Measurements from ENCODE around the gene ANKMY1.

ANKMY1 gene

DNA sequence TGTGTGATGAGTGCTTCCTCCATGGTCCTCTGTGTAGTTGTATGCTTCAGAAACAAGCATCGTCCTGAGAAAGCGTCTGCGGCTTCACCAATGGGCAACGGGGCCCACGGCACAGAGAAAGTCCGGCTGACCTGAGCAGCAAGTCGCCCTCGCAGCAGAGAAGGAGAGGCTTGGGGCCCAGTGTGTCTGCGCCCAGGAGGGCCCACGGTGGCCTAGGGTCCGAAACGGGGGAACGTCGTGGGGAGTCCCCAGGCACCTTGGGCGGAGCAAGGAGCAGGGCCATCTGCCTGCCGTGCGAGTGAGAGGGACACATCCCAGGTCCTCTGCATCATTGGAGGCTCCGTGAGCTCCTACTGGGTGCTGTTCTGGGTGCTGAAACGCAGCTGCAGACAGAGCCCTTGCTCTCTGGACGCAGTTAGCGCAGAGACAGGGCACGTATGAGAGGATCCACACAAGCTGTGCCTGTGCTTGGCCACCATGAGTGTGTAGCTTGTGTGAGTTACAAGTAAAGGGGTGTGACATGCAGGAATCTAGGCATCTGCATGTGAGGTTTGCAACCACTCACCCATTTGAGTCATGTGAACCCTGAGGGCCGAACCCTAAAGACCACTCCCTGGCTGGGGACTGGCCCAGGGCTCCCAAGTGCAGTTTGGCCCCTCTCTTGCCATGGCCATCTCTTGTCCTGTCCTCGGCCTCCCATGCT, 111.7 kb downstream of the ANKMY1 start:
- DNase-seq, result no peak

DNA sequence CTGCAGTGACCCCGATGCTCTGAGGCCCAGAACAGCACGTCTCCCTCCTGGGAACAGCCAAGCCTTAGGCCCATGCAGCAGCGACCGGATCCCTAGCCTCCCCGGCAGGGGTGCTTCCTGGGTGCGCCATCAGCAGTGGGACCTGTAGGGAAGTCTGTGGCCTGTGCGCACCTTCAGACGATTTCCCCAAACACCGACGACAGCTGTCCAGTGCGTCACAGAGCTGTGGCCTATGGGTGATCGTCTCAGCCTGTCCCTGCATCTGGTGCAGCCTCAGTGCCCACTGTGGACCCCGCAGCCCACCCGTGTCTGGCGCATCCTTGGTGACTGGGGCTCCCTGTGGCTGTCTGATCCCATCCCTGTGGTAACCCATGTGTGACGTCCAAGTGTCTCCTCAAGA, 113.3 kb downstream of the ANKMY1 start:
- no peak for DNase-seq

DNA sequence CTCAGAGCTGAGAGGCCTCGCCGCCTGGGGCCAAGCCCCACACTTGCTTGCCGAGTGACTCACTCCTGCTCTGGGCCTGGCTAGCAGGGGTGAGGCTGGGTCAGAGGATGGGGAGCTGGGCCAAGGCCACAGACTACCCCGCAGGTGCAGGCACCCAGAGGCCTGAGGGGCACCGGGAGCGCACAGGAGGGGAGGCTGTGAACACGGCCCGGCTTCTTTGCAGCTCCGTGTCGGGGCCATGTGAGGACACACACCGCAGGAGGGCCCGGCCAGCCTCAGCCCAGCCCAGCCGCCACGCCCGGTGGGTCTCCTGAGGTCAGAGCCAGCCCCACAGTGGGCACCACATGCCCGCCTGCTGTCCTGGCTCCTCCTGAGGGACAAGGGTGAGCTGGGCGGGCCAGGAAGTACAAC, 113.9 kb downstream of the ANKMY1 start:
- no peak for DNase-seq

DNA sequence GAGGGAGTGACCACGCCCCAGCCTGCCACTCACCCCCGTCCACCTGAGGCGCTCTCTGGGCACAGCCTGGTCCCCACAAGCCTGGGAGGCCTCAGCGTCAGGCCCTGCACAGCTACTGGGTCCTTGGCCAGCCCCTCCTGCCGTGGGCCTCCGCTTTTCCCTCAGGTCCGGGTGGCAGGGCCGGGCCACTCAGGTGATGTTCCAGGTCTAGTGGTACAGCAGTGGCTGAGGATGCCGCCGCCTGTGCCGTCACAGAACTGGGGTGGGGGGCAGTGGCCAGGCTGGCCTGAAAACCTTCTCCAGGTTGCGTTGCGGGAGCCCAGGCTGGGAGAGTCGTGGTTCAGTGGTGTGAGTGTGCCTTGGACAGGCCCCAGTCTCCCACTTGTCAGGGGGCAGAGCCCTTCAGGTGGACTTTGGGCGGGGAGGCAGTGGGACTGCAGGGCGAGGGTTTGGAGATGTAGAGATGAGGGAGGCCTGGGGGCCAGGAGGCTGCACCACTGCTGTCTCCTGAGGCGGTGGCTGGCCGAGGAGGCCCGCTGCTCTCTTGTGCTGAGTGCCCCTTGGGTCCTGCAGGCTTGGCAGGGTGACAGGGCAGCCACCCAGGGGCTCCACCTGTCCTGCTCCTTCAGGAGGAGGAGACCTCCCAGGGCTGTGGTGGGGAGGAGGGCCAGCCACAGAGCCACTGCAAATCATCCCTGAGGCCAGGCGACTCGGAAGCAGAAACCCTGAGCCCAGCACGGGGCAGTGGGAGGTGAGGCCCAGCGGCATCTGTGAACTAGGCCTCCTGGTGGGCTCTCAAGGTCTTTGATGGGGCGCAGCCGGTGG, 114.7 kb downstream of the ANKMY1 start:
- DNase-seq, result no peak

DNA sequence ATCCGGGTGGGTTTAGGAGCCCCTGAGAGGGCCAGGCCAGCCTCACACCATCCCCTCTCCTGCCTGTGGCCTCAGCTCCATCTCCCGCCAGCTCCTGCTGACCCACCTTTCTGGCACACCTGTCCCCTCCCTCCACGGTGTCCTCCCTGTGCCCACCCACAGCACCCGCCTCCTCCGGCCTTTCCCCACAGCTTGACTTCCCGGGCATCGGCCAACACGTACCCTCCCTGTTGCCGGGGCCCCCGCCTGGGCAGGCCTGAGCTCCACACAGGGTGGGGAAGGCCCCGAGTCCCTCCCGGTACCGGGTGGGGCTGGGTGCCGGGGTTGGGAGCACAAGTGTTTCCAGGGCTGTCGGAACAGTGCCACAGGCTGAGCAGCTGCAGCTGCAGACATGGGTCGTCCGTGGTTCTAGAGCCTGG, 115.8 kb downstream of the ANKMY1 start:
- DNase-seq, result no peak

DNA sequence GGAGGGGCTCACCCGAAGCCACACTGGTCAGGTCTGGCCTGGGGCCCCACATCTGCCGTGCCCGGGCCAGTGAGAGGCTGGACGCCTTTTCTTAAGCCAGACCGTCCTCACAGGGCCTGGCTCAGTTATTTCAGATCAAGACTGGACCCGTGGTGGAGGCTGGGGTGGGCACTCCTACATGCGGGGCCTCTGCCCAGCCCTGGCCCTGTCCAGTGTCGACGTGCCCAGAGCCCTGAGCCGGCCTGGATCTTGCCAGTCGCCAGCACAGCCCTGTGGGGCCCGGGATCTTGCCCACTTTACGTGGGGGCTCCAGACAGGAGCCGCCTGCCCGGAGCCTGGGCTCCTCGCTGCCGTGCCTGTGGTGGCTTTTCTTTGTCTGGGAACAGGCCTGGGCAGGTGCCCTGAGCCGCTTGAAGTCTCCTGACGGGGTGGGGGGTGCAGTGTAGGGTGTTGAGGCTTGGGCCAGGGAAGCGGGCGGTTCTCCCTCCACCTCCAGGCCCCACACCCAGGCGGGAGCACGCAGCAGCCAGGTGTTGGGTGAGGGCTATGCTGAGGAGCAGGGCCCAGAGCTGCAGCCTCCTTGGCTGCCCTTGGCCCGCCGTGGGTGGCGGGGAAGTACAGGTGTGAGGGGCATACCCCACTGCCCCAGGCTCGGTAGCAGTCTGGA, 116.3 kb downstream of the ANKMY1 start:
- no peak for DNase-seq

DNA sequence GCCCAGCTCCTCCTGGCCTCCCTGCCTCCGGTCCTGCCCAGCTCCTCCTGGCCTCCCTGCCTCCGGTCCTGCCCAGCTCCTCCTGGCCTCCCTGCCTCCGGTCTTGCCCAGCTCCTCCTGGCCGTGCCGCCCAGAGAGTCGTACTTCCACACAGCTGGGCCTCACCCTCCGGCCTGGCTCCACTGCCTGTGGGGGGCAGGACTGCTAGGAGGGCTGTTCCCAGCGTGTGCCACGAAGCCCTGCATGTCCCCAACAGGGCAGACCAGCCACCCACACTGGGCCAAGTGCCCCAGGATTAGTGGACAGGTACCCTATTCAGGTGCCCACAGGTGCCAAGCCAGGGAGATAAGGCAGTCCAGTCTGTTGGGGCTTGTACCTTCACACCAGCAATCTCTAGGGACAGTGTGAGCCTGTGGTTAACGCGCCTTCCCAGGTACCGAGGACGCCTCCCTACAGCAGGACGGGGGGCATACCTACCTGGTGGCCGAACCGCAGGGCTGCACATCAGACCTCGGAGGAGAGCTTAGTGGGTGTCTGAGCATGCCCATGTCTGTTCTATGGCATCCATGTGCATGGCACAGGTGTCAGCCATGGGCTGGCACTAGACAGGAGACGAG, 117.0 kb downstream of the ANKMY1 start:
- DNase-seq, result no peak

DNA sequence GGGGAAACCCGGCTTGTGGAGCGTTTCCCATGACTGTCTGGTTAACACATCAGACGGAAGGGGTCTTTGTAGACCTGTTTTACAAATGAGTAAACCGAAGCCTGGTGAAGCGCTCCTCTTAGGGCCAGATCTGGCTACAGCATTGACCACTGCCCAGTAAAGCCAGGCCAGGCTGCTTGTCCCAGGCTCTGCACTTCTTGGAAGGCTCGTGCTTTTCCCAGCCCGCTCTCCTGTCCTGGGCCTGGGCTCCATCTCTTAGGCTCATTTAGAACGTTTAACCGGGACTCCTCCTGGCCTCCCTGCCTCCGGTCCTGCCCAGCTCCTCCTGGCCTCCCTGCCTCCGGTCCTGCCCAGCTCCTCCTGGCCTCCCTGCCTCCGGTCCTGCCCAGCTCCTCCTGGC, 117.5 kb downstream of the ANKMY1 start:
- no peak for DNase-seq

DNA sequence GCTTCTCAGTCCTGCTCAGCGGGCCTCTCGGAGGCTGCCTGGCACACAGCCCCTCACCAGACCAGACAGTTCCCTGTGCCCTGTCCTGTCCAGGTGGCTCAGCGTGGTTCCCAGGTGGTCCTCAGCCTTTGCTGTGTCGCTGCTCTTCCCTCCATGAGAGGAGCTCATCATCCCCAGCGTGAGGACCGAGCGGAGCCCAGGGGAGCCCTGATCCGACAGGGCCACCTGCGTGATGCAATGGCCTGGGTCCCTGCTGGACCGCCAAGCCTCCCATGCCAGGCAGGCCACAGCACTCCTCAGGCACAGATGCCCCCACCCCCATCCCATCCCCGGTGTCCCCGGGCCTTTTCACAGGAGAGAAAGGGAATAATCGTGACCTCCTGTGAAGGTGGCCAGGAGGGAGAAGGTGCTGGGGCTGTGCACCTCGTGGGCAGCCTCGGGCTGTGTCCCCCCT, 118.1 kb downstream of the ANKMY1 start:
- no peak for DNase-seq

DNA sequence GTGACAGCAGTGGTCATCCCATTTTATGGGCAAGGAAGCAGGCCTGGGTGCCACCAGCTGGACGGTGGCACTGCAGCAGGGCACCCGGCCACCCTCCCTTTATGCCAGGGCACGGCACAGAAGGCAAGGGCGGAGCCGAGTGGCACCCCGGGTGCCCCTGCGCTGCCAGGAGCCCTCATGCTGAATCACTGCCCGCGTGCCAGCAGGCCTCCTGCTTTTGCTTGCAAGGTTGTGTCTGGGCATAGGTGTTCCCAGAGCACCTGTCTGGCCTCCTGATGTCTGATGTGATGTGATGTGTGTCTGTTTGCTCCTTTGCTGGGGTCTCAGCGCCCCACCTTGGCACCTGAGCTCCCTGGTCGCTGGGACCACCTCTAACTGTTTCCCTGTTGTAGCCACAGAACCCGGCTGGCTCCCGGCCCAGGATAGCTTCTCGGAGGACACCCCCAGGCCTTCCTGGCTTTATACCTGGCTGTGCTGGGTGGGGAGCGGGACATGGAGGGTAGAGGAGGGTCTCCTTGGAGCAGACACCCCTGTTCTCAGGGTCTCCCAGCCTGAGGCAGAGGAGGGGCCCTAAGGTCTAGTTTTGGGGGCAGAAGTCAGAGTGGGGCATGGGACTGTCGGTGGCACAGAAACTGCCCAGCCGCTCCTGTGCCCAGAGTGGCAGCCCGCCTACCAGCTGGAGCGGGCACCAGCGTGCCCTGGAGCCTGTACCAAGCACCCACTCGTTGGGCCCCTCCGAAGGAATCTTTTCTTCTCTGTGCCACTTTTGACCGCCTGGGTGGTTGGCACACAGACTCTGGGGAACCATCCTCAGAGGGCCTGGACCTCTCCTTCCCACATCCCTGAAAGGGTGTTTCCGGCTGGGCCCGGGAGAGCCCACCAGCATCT, 118.7 kb downstream of the ANKMY1 start:
- DNase-seq, result no peak

DNA sequence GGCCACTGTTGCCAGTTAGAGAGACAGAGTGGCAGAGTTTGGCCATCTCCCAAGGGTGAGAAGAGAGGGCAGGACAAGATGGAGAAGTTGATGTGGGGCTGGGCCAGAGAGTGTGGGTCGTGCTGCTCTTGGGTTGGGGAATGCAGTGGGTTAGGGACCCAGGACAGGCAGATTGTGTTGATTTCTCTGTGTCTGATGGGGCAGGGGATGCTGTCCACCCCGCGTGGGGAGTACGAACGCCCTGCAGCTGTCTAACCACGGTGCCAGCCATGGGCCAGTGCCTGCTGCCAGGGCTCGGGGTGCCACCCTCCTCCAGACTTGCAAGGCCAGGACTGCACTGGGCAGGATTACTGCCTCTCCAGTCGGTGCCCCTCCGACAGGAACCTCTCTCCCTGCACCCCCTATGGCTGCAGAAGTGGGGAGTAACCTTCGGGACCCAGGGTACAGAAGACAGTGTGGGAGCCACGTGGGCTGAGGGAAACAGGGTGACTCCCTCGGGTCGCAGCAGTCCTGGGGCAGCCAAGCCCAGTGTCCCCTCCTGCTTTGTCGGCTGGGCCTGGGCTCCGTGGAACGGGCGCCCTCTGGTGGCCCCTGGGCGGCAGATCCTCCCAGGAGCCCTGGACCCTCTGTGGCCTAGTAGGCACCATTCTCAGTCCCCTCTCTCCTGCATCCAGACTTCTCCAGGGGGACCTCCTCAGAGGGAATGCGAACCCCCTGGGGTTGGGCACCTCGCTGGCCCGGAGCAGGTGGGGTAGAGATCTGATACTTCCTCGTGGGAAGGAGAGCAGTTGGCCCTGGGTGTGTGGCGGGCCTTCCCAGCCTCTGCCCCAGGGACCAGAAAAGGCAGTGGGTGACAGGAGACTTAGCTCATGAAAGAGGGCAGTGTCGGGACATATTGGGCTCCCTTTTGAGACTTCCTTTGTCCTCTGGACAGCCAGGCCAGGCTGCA, 119.7 kb downstream of the ANKMY1 start:
- DNase-seq, result peak; percentile 65

DNA sequence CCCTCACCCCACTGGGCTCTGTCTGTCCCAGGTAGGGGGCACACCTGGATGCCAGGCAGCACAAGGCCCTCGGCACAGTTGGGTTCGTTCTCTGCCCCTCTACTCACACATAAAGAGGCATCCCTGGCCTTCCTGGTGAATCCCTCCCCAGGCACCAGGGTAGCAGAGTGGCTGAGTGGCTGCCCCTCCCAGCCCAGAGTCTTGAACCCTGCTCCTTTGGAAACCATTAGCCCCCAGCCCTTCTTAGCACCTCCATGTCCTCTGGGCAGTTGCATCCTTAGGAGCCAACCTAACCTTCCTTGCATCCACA, 120.3 kb downstream of the ANKMY1 start:
- no peak for DNase-seq

DNA sequence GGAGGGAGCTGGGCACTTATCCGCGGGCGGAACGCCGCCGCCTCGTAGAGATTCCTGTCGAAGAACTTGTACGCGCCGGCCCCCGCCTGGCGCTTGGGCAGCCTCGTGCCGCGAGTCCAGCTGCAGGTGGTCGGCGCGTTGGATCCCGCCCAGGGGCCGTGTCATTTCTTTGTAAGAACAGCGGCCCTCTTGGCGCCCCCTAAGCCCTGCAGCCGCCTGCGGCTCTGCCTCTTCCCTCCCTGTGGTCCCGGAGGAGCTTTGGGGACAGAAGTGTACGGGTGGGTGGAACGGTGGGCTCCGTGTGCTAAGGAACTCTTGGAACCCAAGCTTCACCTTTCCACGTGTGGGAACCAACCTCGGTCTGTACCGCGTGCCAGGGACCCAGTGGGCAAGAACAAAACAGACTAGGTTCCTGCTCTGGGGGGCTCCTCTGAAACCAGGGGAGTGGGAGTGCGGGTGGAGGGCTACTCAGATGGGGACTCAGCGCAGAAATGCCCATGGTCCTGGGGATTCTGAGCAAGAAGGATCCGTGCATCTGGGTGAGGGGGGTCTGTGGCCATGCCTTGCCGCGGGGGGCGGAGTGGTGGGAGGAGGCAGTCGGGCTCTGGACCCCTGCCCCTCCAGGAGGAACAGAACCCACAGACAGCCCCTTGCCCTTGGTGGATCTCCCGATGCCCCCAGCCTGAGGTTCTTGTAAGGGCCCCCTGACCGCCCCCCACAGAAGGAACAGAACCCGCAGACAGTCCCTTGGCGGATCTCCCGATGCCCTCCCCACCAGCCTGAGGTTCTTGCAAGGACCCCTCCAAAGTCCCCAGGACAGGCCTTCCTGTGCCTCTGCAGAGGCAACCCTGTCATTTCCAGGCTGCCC, 120.9 kb downstream of the ANKMY1 start:
- DNase-seq, result peak; percentile 28

DNA sequence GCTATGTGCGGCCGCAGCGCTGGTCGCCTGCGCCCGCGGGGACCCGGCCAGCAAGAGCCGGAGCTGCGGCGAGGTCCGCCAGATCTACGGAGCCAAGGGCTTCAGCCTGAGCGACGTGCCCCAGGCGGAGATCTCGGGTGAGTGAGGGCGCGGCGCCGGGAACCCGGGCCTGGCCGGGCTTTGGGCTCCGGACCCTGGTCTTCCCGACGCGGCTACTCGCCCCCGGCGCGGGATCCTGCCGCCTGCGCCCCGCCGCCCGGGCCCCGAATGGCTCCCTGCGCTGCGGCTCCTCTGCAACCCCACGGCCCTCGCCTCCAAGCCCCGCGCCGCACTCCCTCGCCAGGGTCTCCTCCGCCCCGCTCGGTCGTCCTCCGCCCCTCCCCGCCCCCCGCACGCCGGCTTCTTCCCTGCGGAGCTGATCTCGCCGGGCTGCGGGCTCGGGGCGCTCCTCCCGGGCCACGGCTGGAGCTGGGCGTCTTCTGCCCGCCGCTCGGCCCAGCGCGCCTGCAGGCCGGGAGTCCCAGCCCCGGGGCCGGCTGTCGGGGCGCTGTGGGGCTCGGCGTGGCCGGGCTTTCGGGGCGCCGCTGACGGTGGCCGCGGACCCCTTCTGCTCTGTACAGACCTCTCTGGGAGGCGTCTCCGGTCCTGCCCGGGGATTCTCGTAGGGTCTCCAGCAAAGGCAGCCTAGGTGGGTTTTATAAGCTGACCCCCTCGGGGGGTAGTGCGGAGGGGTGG, 121.7 kb downstream of the ANKMY1 start:
- no peak for DNase-seq

DNA sequence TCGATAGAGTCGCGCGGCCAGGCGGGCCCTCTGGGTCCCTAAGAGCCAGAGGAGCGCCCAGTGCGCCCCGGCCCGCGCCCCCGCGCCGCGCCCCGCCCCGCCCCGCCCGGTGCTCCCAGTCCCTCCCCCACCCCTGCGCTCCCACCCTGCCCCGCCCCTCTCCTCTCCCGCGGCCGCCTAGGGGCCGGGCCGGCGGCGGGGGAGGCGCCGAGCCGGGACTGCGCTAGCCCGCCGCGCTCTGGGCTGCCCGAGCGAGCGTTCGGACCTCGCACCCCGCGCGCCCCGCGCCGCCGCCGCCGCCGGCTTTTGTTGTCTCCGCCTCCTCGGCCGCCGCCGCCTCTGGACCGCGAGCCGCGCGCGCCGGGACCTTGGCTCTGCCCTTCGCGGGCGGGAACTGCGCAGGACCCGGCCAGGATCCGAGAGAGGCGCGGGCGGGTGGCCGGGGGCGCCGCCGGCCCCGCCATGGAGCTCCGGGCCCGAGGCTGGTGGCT, 122.3 kb downstream of the ANKMY1 start, which contains the start of gene GPC1:
TSS of gene GPC1 (plus strand) at position 207 of the 491 bp plus-strand sequence. CDS start at position 463, 256 bp downstream.
- DNase-seq, result peak; percentile 85

DNA sequence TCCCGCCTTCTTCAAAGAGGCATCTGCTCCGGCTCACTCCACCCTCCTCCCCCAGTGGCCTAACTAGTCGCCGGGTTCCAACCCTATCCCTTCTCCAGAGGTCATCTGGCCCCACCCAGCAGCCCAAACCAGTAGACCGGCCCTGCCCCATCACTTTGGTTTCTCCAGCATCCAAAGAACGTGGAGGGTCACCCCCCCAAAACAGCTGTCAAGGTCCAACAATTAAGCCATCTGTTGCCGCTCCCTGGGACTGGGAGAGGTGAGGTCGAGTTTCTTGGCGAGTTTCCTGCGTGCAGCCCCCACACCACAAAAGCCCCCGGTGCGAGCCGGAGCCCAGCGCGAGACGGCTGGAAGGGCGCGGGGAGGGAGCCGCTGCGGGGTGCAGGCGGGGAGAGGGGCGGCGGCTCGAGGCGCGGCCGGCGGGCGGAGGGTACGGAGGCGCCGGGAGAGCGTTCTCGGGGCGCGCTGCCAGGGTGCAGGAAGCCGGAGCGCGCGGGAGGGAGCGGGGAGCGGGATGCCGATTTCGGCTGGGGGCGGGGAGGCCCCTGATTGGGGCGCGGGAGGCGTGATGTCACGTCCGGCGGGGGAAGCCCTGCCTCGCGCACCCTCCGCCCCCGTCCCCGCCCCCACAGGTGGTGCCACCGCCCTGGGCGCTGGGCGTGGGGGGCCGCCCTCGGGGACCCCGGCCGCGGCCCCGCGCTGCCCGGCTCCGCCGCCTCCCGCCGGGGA, 122.9 kb downstream of the ANKMY1 start:
- peak; percentile 90 for DNase-seq

DNA sequence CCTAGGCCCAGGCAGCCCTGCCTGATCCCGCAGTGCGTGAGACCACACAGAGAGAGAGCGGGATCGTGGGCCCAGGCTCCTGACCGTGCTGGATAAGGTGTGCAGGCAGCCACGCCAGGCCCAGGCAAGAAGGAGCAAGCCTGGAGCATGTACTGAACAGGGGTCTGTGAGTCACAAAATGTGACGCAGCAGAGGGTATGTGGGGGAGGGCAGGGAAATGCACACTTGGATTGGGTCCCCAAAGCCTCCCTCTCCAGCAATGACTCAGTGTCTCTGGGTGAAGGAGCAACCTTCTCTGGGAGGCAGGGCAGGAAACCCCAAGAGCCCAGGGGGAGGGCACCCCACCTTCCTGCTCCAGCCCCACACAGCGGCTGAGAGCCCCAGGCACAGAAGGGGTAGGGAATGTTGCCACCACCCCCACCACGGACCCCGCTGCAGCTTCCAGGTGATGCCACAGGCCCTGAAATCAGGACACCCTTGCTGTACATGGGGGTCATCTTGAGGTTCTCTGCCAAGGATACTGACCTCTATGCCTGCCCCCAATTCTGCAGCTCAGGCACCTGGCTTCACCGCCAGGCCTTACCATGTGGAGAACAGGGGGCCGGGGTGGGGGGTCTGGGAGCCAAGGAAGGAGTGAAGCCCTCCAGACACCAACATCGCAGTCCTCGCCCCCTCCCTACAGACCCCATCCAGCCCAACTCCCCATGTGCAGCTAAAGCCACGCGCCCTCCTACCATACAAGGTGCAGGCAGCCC, 123.6 kb downstream of the ANKMY1 start:
- peak; percentile 95 for DNase-seq
